HepG2 (cell line): ENCODE measurements around the gene MYD88. TPM values are rescaled to one million over a fixed set of nuclear protein-coding genes. Genes with fewer than 3 reads are reported as not detected.

Experiments
- ATAC-seq: fragments of 200-7000 bp; cut with Tn5 transposase; 3 replicates; pipeline ENCODE4 v1.9.1; 2020; ENCODE audit warnings: mild to moderate bottlenecking, moderate library complexity
- BruUV-seq: library from RNA; stranded (reverse); fragments of 400-500 nt; replicated peaks from 2 replicates; lab custom pipeline; 2021; lab: Mats Ljungman, UMichigan
- CTCF ChIA-PET: fragments of 300-600 bp; formaldehyde crosslinking; extraction: SDS; loops from one replicate; lab custom pipeline; 2021; ENCODE audit warnings: low total read pairs, inconsistent platforms, low intra/inter-chr PET ratio; lab: Yijun Ruan, JAX
- POLR2A ChIA-PET: fragments of 350-600 bp; sonication (Branson Sonifier 250); formaldehyde crosslinking; loops from one replicate; lab custom pipeline; 2020; ENCODE audit warnings: antibody characterized with exemption, inconsistent platforms; lab: Yijun Ruan, JAX
- DNase-seq: peaks from one replicate; pipeline ENCODE4 v3.0.0-alpha.2; 2015; ENCODE audit warnings: low spot score
- FAIRE-seq: peaks from 3 replicates; lab custom pipeline; 2011; peaks lifted over from hg19 to GRCh38; lab: Jason Lieb, UNC
- H2AFZ ChIP-seq: one replicate; pipeline ENCODE4 v1.6.1; 2011; ENCODE audit warnings: low read length, inconsistent platforms
- H3K27ac ChIP-seq: fragments of 300-600 bp; 3 replicates; pipeline ENCODE4 v1.8.0; 2011; ENCODE audit warnings: mixed run types, mild to moderate bottlenecking, mixed read lengths, low read length, inconsistent platforms; ENCODE audit not compliant: insufficient read depth; ENCODE audit errors: extremely low read length
- H3K27me3 ChIP-seq, 2 experiments: fragments of 200-600 bp in 1 of 2; 2 replicates in 1 of 2; 3 replicates in 1 of 2; pipeline versions ENCODE4 v1.6.0 to v1.8.0; 2011; ENCODE audit warnings: low read length in 2 of 2, mild to moderate bottlenecking in 2 of 2, moderate library complexity in 2 of 2, inconsistent platforms in 1 of 2; ENCODE audit not compliant: insufficient read depth in 2 of 2, control insufficient read depth in 1 of 2
- H3K36me3 ChIP-seq, 2 experiments: fragments of 200-600 bp in 1 of 2; replicated peaks in 1 of 2; 2 replicates in 1 of 2; 3 replicates in 1 of 2; pipeline versions ENCODE4 v1.5.1 to v1.8.0; 2011; ENCODE audit warnings: low read length in 2 of 2, inconsistent platforms in 1 of 2; ENCODE audit not compliant: insufficient read depth in 2 of 2, control insufficient read depth in 1 of 2
- H3K4me1 ChIP-seq: 2 replicates; pipeline ENCODE4 v1.5.1; 2012; ENCODE audit warnings: low read length, inconsistent platforms; ENCODE audit not compliant: insufficient read depth
- H3K4me2 ChIP-seq: 2 replicates; pipeline ENCODE4 v1.6.0; 2011; ENCODE audit warnings: low read depth, low read length, inconsistent platforms
- H3K4me3 ChIP-seq, 3 experiments: fragments of 200-600 bp in 1 of 3; sonication (generic), shearing (Covaris generic) in 1 of 3; replicated peaks in 1 of 3; 2 replicates each; pipeline ENCODE4 v1.5.1; 2011 to 2016; ENCODE audit warnings: low read length in 3 of 3, inconsistent platforms in 2 of 3, low read depth in 2 of 3, mild to moderate bottlenecking in 2 of 3, control low read depth in 1 of 3, mixed read lengths in 1 of 3; ENCODE audit not compliant: insufficient read depth in 1 of 3
- H3K79me2 ChIP-seq: one replicate; pipeline ENCODE4 v1.6.1; 2011; ENCODE audit warnings: low read length, inconsistent platforms; ENCODE audit not compliant: insufficient read depth
- H3K9ac ChIP-seq: 2 replicates; pipeline ENCODE4 v1.6.0; 2011; ENCODE audit warnings: mild to moderate bottlenecking, low read depth, low read length, inconsistent platforms; ENCODE audit not compliant: insufficient read depth
- H3K9me3 ChIP-seq: 2 replicates; pipeline ENCODE4 v1.5.1; 2012; ENCODE audit warnings: mild to moderate bottlenecking, low read length
- H4K20me1 ChIP-seq: 2 replicates; pipeline ENCODE4 v1.6.0; 2011; ENCODE audit warnings: inconsistent platforms, mild to moderate bottlenecking, low read length, moderate library complexity; ENCODE audit not compliant: insufficient read depth
- IRX3 ChIP-seq: sonication (generic); formaldehyde crosslinking; IDR thresholded peaks from 2 replicates; pipeline ENCODE4 v1.8.1; 2023; ENCODE audit warnings: mild to moderate bottlenecking, low read depth, missing genetic modification reagents, borderline replicate concordance
- MED1 ChIP-seq: sonication (generic); formaldehyde crosslinking; IDR thresholded peaks from 2 replicates; pipeline ENCODE4 v1.4.0; 2020; ENCODE audit warnings: missing genetic modification reagents
- ZNF329 ChIP-seq: sonication (generic); formaldehyde crosslinking; IDR thresholded peaks from 2 replicates; pipeline ENCODE4 v1.9.0; 2021; ENCODE audit warnings: low read depth, mild to moderate bottlenecking, missing genetic modification reagents
- ZNF546 ChIP-seq: sonication (generic); formaldehyde crosslinking; conservative IDR thresholded peaks from 2 replicates; pipeline ENCODE4 v1.8.1; 2023; ENCODE audit warnings: mild to moderate bottlenecking, missing genetic modification reagents
- WGBS: methylation state at CpG from one replicate; pipeline ENCODE4 v1.1.6; 2017; ENCODE audit warnings: low lambda C conversion rate; 5-methylcytosine and 5-hydroxymethylcytosine counted together
- in situ Hi-C: cut with HindIII; loops from 2 replicates; pipeline ENCODE4 v1.10.0; 2017; ENCODE audit warnings: low pct_unique_long_range_greater_than_20kb; ENCODE audit not compliant: extremely low pct_ligation_motif_present
- intact Hi-C: fragments of 100-400 bp; cut with micrococcal nuclease; formaldehyde crosslinking; loops from one replicate; pipeline ENCODE4 v1.10.0; 2022; ENCODE audit not compliant: unreplicated experiment
- polyA plus RNA-seq, 8 experiments: library from polyadenylated mRNA; depleted of rRNA in 3 of 8; stranded (reverse) in 7 of 8; unstranded in 1 of 8; fragments of >200 nt; fragmentation: Illumina TruSeq in 4 of 8; extraction: Trizol in 4 of 8; gene quantifications; 2 replicates each; pipeline versions ENCODE4 v1.2.1 to v1.2.3, GENCODE V29; 2011 to 2016; ENCODE audit warnings: low read depth in 4 of 8, missing spikeins in 1 of 8, mixed read lengths in 1 of 8; ENCODE audit not compliant: insufficient read depth in 1 of 8
- total RNA-seq, 5 experiments: library from RNA; depleted of rRNA; stranded (reverse); fragments of >200 nt; fragmentation: Illumina TruSeq; extraction: Trizol; gene quantifications; 2 replicates each; pipeline ENCODE4 v1.2.3, GENCODE V29; 2016; ENCODE audit warnings: low read depth in 1 of 5
- TF ChIP-seq, protein P1 (sequence below): fragments of 450-650 bp; IDR thresholded peaks from 2 replicates; pipeline ENCODE4 v1.6.1; 2016
- TF ChIP-seq, protein P2 (sequence below): sonication (generic); formaldehyde crosslinking; IDR thresholded peaks from 2 replicates; pipeline ENCODE4 v1.4.0; 2020; ENCODE audit warnings: mild to moderate bottlenecking, missing genetic modification reagents

MYD88 gene
- total and polyA plus RNA-seq, 2 of the 13 experiments (the other 11 are each of a cell fraction or from before 2014, with no cell fraction given), result 7.6 to 32.7 TPM

DNA sequence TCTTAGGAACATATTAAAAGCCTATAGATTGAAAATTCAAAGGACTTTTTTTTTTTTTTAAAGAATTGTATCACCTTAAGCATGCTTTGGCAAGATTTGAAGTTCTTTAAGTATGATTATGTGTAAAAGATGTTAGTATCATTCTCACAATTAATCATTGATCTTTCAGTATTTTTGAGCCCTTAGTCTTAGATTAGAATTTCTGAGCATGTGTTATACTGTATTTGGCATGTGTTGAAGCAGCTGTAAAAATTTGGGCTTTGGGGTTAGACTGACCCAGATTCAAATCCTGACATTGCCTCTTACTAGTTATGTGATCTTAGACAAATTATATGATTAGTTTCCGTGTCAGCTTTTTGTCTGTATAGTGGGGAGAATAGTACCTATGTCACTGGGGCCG, 33.2 kb downstream of the MYD88 start:
- TF ChIP-seq, protein P1, sequence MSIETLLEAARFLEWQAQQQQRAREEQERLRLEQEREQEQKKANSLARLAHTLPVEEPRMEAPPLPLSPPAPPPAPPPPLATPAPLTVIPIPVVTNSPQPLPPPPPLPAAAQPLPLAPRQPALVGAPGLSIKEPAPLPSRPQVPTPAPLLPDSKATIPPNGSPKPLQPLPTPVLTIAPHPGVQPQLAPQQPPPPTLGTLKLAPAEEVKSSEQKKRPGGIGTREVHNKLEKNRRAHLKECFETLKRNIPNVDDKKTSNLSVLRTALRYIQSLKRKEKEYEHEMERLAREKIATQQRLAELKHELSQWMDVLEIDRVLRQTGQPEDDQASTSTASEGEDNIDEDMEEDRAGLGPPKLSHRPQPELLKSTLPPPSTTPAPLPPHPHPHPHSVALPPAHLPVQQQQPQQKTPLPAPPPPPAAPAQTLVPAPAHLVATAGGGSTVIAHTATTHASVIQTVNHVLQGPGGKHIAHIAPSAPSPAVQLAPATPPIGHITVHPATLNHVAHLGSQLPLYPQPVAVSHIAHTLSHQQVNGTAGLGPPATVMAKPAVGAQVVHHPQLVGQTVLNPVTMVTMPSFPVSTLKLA, result peak; percentile 62
- TF ChIP-seq ZNF546, result no peak
- TF ChIP-seq ZNF329 (CRISPR knock-in tag), result no peak
- Histone ChIP-seq H3K27ac (no peak overlapping the region), H3K9me3 (no peaks in the 10 kb centered on the region), H3K27me3 (no peaks in the 10 kb centered on the region), H3K79me2 (peaks cover 97% of the 10 kb centered on the region), H2AFZ (no peak overlapping the region), H4K20me1 (peaks cover 29% of the 10 kb centered on the region), H3K4me3 (no peak overlapping the region), H3K9ac (no peak overlapping the region), H3K4me1 (peaks cover 48% of the 10 kb centered on the region), H3K4me2 (no peak overlapping the region), H3K36me3 (no peaks in the 10 kb centered on the region; a peak in 1 of 5 replicates)
- ChIA-PET CTCF (no interaction called here), POLR2A (interaction anchor here (1.5 kb wide), 1 partner anchor 38 kb away, joined by 4 read pairs; no protein-coding TSS in a partner anchor)
- DNase-seq (no peak), FAIRE-seq (no peak), ATAC-seq (no peak)
- intact Hi-C loops, result no loop called here
- no TSS peak for BruUV-seq
- in situ Hi-C loops, result no loop called here
- WGBS, result 97% methylated on average over 2 of the region's 2 CpGs

DNA sequence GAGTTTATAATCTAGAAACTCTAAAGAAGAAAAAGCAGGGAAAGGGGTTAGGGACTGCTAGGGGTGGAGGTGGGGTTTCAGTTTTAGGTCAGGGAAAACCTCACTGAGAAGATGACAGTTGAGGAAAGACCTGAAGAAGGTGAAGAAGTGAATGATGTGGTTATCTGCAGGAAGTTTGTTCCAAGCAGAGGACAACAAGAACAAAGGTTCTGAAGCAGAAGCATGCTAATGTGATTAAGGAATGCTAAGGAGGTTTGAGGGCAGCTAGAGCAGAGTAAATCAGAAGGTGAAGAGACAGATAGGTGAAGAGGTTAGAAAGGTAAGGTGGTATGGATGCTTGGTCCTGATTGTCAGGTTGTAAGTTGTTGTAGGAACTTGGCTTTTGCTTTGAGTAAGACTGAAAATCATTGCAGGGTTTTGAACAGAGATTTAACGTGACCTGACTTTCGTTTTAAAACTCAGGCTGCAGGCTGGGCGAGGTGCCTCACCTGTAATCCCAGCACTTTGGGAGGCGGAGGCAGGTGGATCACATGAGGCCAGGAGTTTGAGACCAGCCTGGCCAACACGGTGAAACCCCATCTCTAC, 35.5 kb downstream of the MYD88 start:
- no peak for ATAC-seq
- no peak for FAIRE-seq
- H3K9ac ChIP-seq, result no peak overlapping the region

More for the DNA sequence above, 35.5 kb downstream of the MYD88 start:
- H3K36me3 ChIP-seq, result peaks cover 0 to 2% of the 10 kb centered on the region in 2 experiments; a peak in 1 of 5 replicates
- no peak overlapping the region for H3K27ac ChIP-seq
- WGBS, result 96% methylated on average over 5 of the region's 5 CpGs
- peaks cover 25% of the 10 kb centered on the region for H3K4me1 ChIP-seq
- no peak overlapping the region for H2AFZ ChIP-seq
- BruUV-seq, result no TSS peak
- in situ Hi-C loops (no loop called here), intact Hi-C loops (no loop called here)
- POLR2A ChIA-PET, result no interaction called here
- H3K9me3 ChIP-seq, result no peaks in the 10 kb centered on the region
- no peak overlapping the region for H3K4me2 ChIP-seq
- CTCF ChIA-PET, result no interaction called here
- no peak overlapping the region for H3K4me3 ChIP-seq
- H3K27me3 ChIP-seq, result no peaks in the 10 kb centered on the region
- no peak for DNase-seq
- TF ChIP-seq MED1 (CRISPR knock-in tag) (no peak), IRX3 (CRISPR knock-in tag) (no peak)
- TF ChIP-seq, protein P2, sequence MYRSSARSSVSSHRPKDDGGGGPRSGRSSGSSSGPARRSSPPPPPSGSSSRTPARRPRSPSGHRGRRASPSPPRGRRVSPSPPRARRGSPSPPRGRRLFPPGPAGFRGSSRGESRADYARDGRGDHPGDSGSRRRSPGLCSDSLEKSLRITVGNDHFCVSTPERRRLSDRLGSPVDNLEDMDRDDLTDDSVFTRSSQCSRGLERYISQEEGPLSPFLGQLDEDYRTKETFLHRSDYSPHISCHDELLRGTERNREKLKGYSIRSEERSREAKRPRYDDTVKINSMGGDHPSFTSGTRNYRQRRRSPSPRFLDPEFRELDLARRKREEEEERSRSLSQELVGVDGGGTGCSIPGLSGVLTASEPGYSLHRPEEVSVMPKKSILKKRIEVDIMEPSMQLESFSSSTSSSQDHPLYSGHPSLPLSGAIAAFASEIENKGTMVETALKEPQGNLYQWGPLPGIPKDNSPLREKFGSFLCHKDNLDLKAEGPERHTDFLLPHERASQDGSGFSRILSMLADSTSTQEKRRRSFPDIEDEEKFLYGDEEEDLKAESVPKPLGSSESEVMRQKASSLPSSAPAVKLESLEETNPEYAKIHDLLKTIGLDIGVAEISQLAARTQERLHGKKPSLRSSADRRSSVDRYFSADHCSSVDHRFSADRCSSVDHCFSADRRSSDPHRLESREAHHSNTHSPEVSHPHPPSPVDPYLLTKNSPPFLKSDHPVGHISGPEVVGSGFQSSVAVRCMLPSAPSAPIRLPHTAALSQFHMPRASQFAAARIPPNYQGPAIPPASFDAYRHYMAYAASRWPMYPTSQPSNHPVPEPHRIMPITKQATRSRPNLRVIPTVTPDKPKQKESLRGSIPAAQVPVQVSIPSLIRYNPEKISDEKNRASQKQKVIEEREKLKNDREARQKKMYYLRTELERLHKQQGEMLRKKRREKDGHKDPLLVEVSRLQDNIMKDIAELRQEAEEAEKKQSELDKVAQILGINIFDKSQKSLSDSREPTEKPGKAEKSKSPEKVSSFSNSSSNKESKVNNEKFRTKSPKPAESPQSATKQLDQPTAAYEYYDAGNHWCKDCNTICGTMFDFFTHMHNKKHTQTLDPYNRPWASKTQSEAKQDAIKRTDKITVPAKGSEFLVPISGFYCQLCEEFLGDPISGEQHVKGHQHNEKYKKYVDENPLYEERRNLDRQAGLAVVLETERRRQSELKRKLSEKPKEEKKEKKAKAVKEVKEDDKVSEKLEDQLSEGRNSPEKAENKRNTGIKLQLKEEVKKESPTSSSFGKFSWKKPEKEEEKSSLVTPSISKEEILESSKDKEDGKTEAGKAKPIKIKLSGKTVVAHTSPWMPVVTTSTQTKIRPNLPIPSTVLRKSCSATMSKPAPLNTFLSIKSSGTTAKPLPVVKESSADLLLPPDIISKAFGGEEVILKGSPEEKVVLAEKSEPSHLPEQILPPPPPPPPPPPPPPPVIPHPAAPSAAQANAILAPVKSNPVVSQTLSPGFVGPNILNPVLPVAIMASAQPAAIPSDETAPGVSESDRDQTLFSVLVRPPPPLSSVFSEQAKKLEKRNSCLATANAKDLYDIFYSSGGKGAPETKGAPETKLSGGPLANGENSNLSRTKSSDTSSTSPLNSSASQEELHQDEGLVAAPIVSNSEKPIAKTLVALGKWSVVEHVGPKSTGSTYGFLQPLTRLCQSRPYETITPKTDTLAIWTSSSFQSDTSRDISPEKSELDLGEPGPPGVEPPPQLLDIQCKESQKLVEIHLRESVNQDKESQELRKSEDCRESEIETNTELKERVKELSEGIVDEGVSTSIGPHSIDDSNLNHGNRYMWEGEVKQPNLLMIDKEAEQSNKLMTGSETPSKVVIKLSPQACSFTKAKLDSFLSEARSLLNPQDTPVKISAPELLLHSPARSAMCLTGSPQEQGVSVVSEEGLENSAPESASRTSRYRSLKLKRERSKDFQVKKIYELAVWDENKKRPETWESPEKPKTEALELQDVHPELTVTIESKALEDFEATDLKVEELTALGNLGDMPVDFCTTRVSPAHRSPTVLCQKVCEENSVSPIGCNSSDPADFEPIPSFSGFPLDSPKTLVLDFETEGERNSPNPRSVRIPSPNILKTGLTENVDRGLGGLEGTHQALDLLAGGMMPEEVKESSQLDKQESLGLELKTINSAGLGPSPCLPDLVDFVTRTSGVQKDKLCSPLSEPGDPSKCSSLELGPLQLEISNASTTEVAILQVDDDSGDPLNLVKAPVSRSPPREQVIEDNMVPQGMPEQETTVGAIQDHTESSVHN (CRISPR knock-in tag), result no peak
- peaks cover 92% of the 10 kb centered on the region for H3K79me2 ChIP-seq
- peaks cover 17% of the 10 kb centered on the region for H4K20me1 ChIP-seq
